ENCODE measurements around the gene APBB3.

APBB3 gene

DNA sequence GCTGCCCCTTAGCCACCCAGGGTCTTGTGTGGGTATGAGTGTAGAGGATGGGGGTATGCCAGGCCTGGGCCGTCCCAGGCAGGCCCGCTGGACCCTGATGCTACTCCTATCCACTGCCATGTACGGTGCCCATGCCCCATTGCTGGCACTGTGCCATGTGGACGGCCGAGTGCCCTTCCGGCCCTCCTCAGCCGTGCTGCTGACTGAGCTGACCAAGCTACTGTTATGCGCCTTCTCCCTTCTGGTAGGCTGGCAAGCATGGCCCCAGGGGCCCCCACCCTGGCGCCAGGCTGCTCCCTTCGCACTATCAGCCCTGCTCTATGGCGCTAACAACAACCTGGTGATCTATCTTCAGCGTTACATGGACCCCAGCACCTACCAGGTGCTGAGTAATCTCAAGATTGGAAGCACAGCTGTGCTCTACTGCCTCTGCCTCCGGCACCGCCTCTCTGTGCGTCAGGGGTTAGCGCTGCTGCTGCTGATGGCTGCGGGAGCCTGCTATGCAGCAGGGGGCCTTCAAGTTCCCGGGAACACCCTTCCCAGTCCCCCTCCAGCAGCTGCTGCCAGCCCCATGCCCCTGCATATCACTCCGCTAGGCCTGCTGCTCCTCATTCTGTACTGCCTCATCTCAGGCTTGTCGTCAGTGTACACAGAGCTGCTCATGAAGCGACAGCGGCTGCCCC, 2.9 kb upstream of the APBB3 start:
- Histone ChIP-seq H3K9me3 (ENCODE audit: insufficient read depth, low read length, severe bottlenecking) (no peaks in the 10 kb centered on the region), H3K36me3 (ENCODE audit: insufficient read depth, low read length) (peaks cover 38% of the 10 kb centered on the region), H3K4me2 (ENCODE audit: insufficient read depth, low read length) (no peak overlapping the region), H3K27ac (ENCODE audit: low read length) (no peak overlapping the region), H2AFZ (ENCODE audit: low read depth, low read length) (no peak overlapping the region), H3K4me1 (ENCODE audit: insufficient read depth, low read length) (peaks cover 39% of the 10 kb centered on the region), H3K4me3 (ENCODE audit: low read depth in 1 of 2, low read length in 2 of 2) (no peak overlapping the region), H3K27me3 (ENCODE audit: insufficient read depth, low read length, poor library complexity) (no peaks in the 10 kb centered on the region), H3K9ac (ENCODE audit: low read depth, low read length) (no peak overlapping the region), H4K20me1 (ENCODE audit: insufficient read depth, low read length) (0 out of 2 replicates have a peak, but pooled peaks cover 5% of the 10 kb centered on the region), H3K79me2 (ENCODE audit: insufficient read depth, low read length) (peaks cover 39% of the 10 kb centered on the region)
- DNase-seq, result no peak
- ATAC-seq (ENCODE audit: insufficient read depth, low read depth), result no peak
- TF ChIP-seq EZH2 (IDR thresholded peaks at IDR 0.05; ENCODE audit: borderline replicate concordance, low read depth, low read length, severe bottlenecking), result no peak
- TF ChIP-seq CTCF (IDR thresholded peaks at IDR 0.05; ENCODE audit: borderline replicate concordance, extremely low read depth, low read length, poor library complexity, severe bottlenecking), result no peak

- Histone ChIP-seq H3K9ac (ENCODE audit: low read depth, low read length) (no peak overlapping the region), H4K20me1 (ENCODE audit: insufficient read depth, low read length) (0 out of 2 replicates have a peak, but pooled peaks cover 5% of the 10 kb centered on the region), H3K36me3 (ENCODE audit: insufficient read depth, low read length) (peaks cover 44% of the 10 kb centered on the region), H2AFZ (ENCODE audit: low read depth, low read length) (no peak overlapping the region), H3K27ac (ENCODE audit: low read length) (no peak overlapping the region), H3K27me3 (ENCODE audit: insufficient read depth, low read length, poor library complexity) (no peaks in the 10 kb centered on the region), H3K9me3 (ENCODE audit: insufficient read depth, low read length, severe bottlenecking) (no peaks in the 10 kb centered on the region), H3K4me3 (ENCODE audit: low read depth in 1 of 2, low read length in 2 of 2) (no peak overlapping the region), H3K4me2 (ENCODE audit: insufficient read depth, low read length) (peak overlapping the region; percentile 83), H3K79me2 (ENCODE audit: insufficient read depth, low read length) (peaks cover 39% of the 10 kb centered on the region), H3K4me1 (ENCODE audit: insufficient read depth, low read length) (peaks cover 44% of the 10 kb centered on the region)
- TF ChIP-seq EZH2 (IDR thresholded peaks at IDR 0.05; ENCODE audit: borderline replicate concordance, low read depth, low read length, severe bottlenecking), result no peak
- no peak for TF ChIP-seq CTCF (IDR thresholded peaks at IDR 0.05; ENCODE audit: borderline replicate concordance, extremely low read depth, low read length, poor library complexity, severe bottlenecking)
- DNase-seq, result no peak
- no peak for ATAC-seq (ENCODE audit: insufficient read depth, low read depth)
Observed at GRCh38 chr5:140566665-140567064, 2.3 kb upstream of the APBB3 start.

GRCh38 chr5:140565780-140566095, 1.3 kb upstream of the APBB3 start:
- no peak for DNase-seq

More at GRCh38 chr5:140565780-140566095, 1.3 kb upstream of the APBB3 start:
- Histone ChIP-seq H3K36me3 (ENCODE audit: insufficient read depth, low read length) (peaks cover 52% of the 10 kb centered on the region), H3K4me1 (ENCODE audit: insufficient read depth, low read length) (peaks cover 44% of the 10 kb centered on the region), H3K27me3 (ENCODE audit: insufficient read depth, low read length, poor library complexity) (no peaks in the 10 kb centered on the region), H2AFZ (ENCODE audit: low read depth, low read length) (no peak overlapping the region), H4K20me1 (ENCODE audit: insufficient read depth, low read length) (0 out of 2 replicates have a peak, but pooled peaks cover 5% of the 10 kb centered on the region), H3K9me3 (ENCODE audit: insufficient read depth, low read length, severe bottlenecking) (no peaks in the 10 kb centered on the region), H3K79me2 (ENCODE audit: insufficient read depth, low read length) (peaks cover 39% of the 10 kb centered on the region), H3K27ac (ENCODE audit: low read length) (peak overlapping the region; percentile 79; the same call in 1 of the 2 replicates), H3K4me2 (ENCODE audit: insufficient read depth, low read length) (peak overlapping the region; percentile 83), H3K4me3 (ENCODE audit: low read depth in 1 of 2, low read length in 2 of 2) (peak overlapping the region; percentile 67 to 75; a peak in 3 of 4 replicates), H3K9ac (ENCODE audit: low read depth, low read length) (peak overlapping the region; percentile 88)
- TF ChIP-seq EZH2 (IDR thresholded peaks at IDR 0.05; ENCODE audit: borderline replicate concordance, low read depth, low read length, severe bottlenecking) (no peak), CTCF (IDR thresholded peaks at IDR 0.05; ENCODE audit: borderline replicate concordance, extremely low read depth, low read length, poor library complexity, severe bottlenecking) (no peak)
- ATAC-seq (ENCODE audit: insufficient read depth, low read depth), result no peak
